HEK293 (cell line): ENCODE results near the gene NDST3.
A peak's percentile ranks its signal among the peaks of the same experiment; 100 is the strongest.

Source experiments
- GLIS1 ChIP-seq: fragments of 450-650 bp; formaldehyde crosslinking; IDR thresholded peaks from 2 replicates; pipeline ENCODE4 v1.5.1; 2016; ENCODE audit warnings: missing biosample characterization, missing genetic modification characterization
- KLF8 ChIP-seq: fragments of 450-650 bp; formaldehyde crosslinking; IDR thresholded peaks from 2 replicates; pipeline ENCODE4 v1.5.1; 2016; ENCODE audit warnings: missing biosample characterization, missing genetic modification characterization
- OSR2 ChIP-seq: fragments of 450-650 bp; formaldehyde crosslinking; IDR thresholded peaks from 2 replicates; pipeline ENCODE4 v1.5.1; 2016; ENCODE audit warnings: missing biosample characterization, missing genetic modification characterization
- OVOL3 ChIP-seq: fragments of 450-650 bp; formaldehyde crosslinking; IDR thresholded peaks from 2 replicates; pipeline ENCODE4 v1.5.1; 2016; ENCODE audit warnings: missing biosample characterization, missing genetic modification characterization
- PRDM1 ChIP-seq: fragments of 450-650 bp; formaldehyde crosslinking; IDR thresholded peaks from 2 replicates; pipeline ENCODE4; 2016; ENCODE audit warnings: missing biosample characterization, missing genetic modification characterization
- PRDM4 ChIP-seq: fragments of 450-650 bp; formaldehyde crosslinking; IDR thresholded peaks from 2 replicates; pipeline ENCODE4 v1.5.1; 2017; ENCODE audit warnings: missing biosample characterization, missing genetic modification characterization
- SALL2 ChIP-seq: fragments of 450-650 bp; formaldehyde crosslinking; IDR thresholded peaks from 2 replicates; pipeline ENCODE4 v1.5.0; 2017; ENCODE audit warnings: missing biosample characterization, mild to moderate bottlenecking, missing genetic modification characterization, borderline replicate concordance
- SCRT2 ChIP-seq: fragments of 450-650 bp; formaldehyde crosslinking; IDR thresholded peaks from 2 replicates; pipeline ENCODE4 v1.5.1; 2016; ENCODE audit warnings: missing biosample characterization, missing genetic modification characterization
- SP3 ChIP-seq: fragments of 450-650 bp; formaldehyde crosslinking; IDR thresholded peaks from 2 replicates; pipeline ENCODE4 v1.5.1; 2016; ENCODE audit warnings: missing biosample characterization, missing genetic modification characterization
- WT1 ChIP-seq: fragments of 450-650 bp; formaldehyde crosslinking; IDR thresholded peaks from 2 replicates; pipeline ENCODE4 v1.5.1; 2016; ENCODE audit warnings: missing biosample characterization, missing genetic modification characterization
- ZBTB11 ChIP-seq: fragments of 450-650 bp; formaldehyde crosslinking; conservative IDR thresholded peaks from 2 replicates; pipeline ENCODE4 v1.5.1; 2016; ENCODE audit warnings: low read depth, missing biosample characterization, missing genetic modification characterization
- ZBTB48 ChIP-seq: fragments of 450-650 bp; formaldehyde crosslinking; IDR thresholded peaks from 2 replicates; pipeline ENCODE4 v1.5.1; 2016; ENCODE audit warnings: missing biosample characterization, missing genetic modification characterization
- ZBTB7A ChIP-seq: fragments of 450-650 bp; formaldehyde crosslinking; IDR thresholded peaks from 2 replicates; pipeline ENCODE4 v1.5.1; 2016; ENCODE audit warnings: low read depth, missing biosample characterization, missing genetic modification characterization
- ZBTB8A ChIP-seq: fragments of 450-650 bp; formaldehyde crosslinking; IDR thresholded peaks from 2 replicates; pipeline ENCODE4 v1.5.1; 2016; ENCODE audit warnings: missing biosample characterization, missing genetic modification characterization
- ZFP3 ChIP-seq: fragments of 450-650 bp; formaldehyde crosslinking; IDR thresholded peaks from 2 replicates; pipeline ENCODE4 v1.5.1; 2016; ENCODE audit warnings: low read depth, missing biosample characterization, missing genetic modification characterization
- ZNF174 ChIP-seq: fragments of 450-650 bp; formaldehyde crosslinking; IDR thresholded peaks from 2 replicates; pipeline ENCODE4 v1.5.0; 2017; ENCODE audit warnings: missing biosample characterization, mild to moderate bottlenecking, missing genetic modification characterization
- ZNF175 ChIP-seq: fragments of 450-650 bp; formaldehyde crosslinking; IDR thresholded peaks from 2 replicates; pipeline ENCODE4 v1.5.1; 2016; ENCODE audit warnings: missing biosample characterization, missing genetic modification characterization
- ZNF202 ChIP-seq: fragments of 450-650 bp; formaldehyde crosslinking; IDR thresholded peaks from 2 replicates; pipeline ENCODE4 v1.5.1; 2016; ENCODE audit warnings: missing biosample characterization, missing genetic modification characterization, borderline replicate concordance
- ZNF239 ChIP-seq: fragments of 450-650 bp; formaldehyde crosslinking; IDR thresholded peaks from 2 replicates; pipeline ENCODE4 v1.5.1; 2016; ENCODE audit warnings: missing biosample characterization, missing genetic modification characterization
- ZNF341 ChIP-seq: fragments of 450-650 bp; formaldehyde crosslinking; IDR thresholded peaks from 2 replicates; pipeline ENCODE4; 2016; ENCODE audit warnings: low read depth, missing biosample characterization, missing genetic modification characterization
- ZNF549 ChIP-seq: fragments of 450-650 bp; IDR thresholded peaks from 2 replicates; pipeline ENCODE4 v1.5.1; 2018; ENCODE audit warnings: missing biosample characterization, missing genetic modification characterization, mild to moderate bottlenecking, inconsistent platforms, moderate library complexity
- ZNF555 ChIP-seq: fragments of 450-650 bp; formaldehyde crosslinking; conservative IDR thresholded peaks from 2 replicates; pipeline ENCODE4 v1.5.1; 2017; ENCODE audit warnings: missing biosample characterization, mild to moderate bottlenecking, missing genetic modification characterization, inconsistent platforms
- ZNF561 ChIP-seq: fragments of 450-650 bp; IDR thresholded peaks from 2 replicates; pipeline ENCODE4 v1.5.1; 2018; ENCODE audit warnings: missing biosample characterization, missing genetic modification characterization, borderline replicate concordance
- ZNF596 ChIP-seq: fragments of 450-650 bp; IDR thresholded peaks from 2 replicates; pipeline ENCODE4 v1.5.0; 2018; ENCODE audit warnings: missing biosample characterization, mild to moderate bottlenecking, missing genetic modification characterization, moderate library complexity
- ZNF610 ChIP-seq: fragments of 450-650 bp; formaldehyde crosslinking; IDR thresholded peaks from 2 replicates; pipeline ENCODE4 v1.5.1; 2016; ENCODE audit warnings: missing biosample characterization, missing genetic modification characterization, borderline replicate concordance
- ZNF623 ChIP-seq: fragments of 450-650 bp; formaldehyde crosslinking; IDR thresholded peaks from 2 replicates; pipeline ENCODE4 v1.5.1; 2016; ENCODE audit warnings: missing biosample characterization, missing genetic modification characterization
- ZNF629 ChIP-seq: fragments of 450-650 bp; formaldehyde crosslinking; IDR thresholded peaks from 2 replicates; pipeline ENCODE4 v1.5.1; 2017; ENCODE audit warnings: missing biosample characterization, missing genetic modification characterization
- ZNF658 ChIP-seq: fragments of 450-650 bp; formaldehyde crosslinking; IDR thresholded peaks from 2 replicates; pipeline ENCODE4; 2016; ENCODE audit warnings: missing biosample characterization, missing genetic modification characterization
- ZNF701 ChIP-seq: fragments of 450-650 bp; formaldehyde crosslinking; IDR thresholded peaks from 2 replicates; pipeline ENCODE4 v1.5.1; 2016; ENCODE audit warnings: missing biosample characterization, missing genetic modification characterization
- ZNF747 ChIP-seq: fragments of 450-650 bp; formaldehyde crosslinking; IDR thresholded peaks from 2 replicates; pipeline ENCODE4 v1.5.1; 2016; ENCODE audit warnings: missing biosample characterization, missing genetic modification characterization
- ZNF76 ChIP-seq: fragments of 450-650 bp; formaldehyde crosslinking; IDR thresholded peaks from 2 replicates; pipeline ENCODE4; 2016; ENCODE audit warnings: low read depth, missing biosample characterization, missing genetic modification characterization, borderline replicate concordance
- ZNF792 ChIP-seq: fragments of 450-650 bp; formaldehyde crosslinking; IDR thresholded peaks from 2 replicates; pipeline ENCODE4 v1.5.1; 2016; ENCODE audit warnings: missing biosample characterization, missing genetic modification characterization
- TF ChIP-seq, protein P1 (sequence below): fragments of 450-650 bp; formaldehyde crosslinking; IDR thresholded peaks from 2 replicates; pipeline ENCODE4 v1.5.1; 2016; ENCODE audit warnings: missing biosample characterization, missing genetic modification characterization
- TF ChIP-seq, protein P2 (sequence below): fragments of 450-650 bp; formaldehyde crosslinking; IDR thresholded peaks from 2 replicates; pipeline ENCODE4 v1.5.1; 2016; ENCODE audit warnings: missing biosample characterization, missing genetic modification characterization

NDST3 gene

DNA sequence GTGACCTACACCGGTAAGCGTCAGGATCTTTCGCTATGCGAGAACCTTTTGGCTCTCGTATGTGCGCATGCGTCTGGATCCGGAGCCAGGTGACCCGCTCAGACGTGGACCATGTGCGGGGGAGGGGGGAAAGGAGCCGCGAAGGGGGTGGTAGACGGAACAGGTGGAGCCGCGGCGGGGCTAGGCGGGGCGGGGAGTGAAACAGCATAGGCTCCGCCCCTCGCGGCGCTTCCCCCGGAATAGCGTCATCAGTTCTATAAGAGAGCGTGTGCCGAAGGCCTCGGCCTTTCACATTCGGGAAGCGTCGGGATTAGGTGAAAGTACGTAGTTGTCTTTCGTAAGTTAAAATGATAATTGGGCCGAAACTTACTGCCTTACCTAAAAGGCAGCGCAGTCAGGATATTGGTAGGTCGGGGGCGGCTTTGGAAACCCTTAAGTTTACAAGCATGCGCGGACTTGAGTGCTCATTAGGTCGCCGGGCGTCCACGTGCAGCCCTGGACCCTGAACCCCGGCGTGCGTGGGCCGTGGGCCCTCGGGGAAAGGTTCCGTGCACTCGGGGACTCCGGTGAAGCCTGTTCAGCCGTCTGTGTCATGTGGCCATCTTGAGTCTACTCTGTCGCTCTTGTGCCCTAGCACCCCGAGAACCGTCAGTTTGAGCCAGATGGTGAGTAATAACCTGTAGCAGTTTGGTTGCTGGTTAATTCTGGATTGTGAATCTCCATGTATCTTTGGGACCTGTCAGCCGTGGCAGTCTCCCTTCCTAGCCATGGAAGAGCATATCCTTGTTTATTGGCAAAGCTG, 244.4 kb downstream of the NDST3 start (continued):
- TF ChIP-seq, protein P1, sequence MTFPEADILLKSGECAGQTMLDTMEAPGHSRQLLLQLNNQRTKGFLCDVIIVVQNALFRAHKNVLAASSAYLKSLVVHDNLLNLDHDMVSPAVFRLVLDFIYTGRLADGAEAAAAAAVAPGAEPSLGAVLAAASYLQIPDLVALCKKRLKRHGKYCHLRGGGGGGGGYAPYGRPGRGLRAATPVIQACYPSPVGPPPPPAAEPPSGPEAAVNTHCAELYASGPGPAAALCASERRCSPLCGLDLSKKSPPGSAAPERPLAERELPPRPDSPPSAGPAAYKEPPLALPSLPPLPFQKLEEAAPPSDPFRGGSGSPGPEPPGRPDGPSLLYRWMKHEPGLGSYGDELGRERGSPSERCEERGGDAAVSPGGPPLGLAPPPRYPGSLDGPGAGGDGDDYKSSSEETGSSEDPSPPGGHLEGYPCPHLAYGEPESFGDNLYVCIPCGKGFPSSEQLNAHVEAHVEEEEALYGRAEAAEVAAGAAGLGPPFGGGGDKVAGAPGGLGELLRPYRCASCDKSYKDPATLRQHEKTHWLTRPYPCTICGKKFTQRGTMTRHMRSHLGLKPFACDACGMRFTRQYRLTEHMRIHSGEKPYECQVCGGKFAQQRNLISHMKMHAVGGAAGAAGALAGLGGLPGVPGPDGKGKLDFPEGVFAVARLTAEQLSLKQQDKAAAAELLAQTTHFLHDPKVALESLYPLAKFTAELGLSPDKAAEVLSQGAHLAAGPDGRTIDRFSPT (tag by site-specific recombination), result no peak
- TF ChIP-seq, protein P2, sequence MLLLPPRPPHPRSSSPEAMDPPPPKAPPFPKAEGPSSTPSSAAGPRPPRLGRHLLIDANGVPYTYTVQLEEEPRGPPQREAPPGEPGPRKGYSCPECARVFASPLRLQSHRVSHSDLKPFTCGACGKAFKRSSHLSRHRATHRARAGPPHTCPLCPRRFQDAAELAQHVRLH, result no peak
- TF ChIP-seq ZBTB8A (tag by site-specific recombination), result 0 out of 2 replicates have a peak, but pooled peaks have one; percentile 16
- TF ChIP-seq ZNF549 (tag by site-specific recombination), result no peak
- peak; percentile 81 for TF ChIP-seq PRDM1
- TF ChIP-seq ZNF202, result no peak
- TF ChIP-seq ZNF658 (tag by site-specific recombination), result no peak
- TF ChIP-seq PRDM4, result no peak
- no peak for TF ChIP-seq ZBTB7A (tag by site-specific recombination)
- no peak for TF ChIP-seq ZNF610 (tag by site-specific recombination)
- no peak for TF ChIP-seq ZNF555 (tag by site-specific recombination)
- TF ChIP-seq ZNF76 (tag by site-specific recombination), result no peak
- TF ChIP-seq ZNF175 (tag by site-specific recombination), result no peak
- no peak for TF ChIP-seq ZNF747
- TF ChIP-seq ZNF561, result peak; percentile 46; the same call in 1 of the 2 replicates
- no peak for TF ChIP-seq OSR2 (tag by site-specific recombination)
- TF ChIP-seq SALL2, result no peak
- peak; percentile 85 for TF ChIP-seq KLF8
- TF ChIP-seq WT1, result no peak
- TF ChIP-seq ZNF623 (tag by site-specific recombination), result no peak
- no peak for TF ChIP-seq ZNF174
- no peak for TF ChIP-seq ZFP3 (tag by site-specific recombination)
- peak; percentile 98 for TF ChIP-seq ZNF341 (tag by site-specific recombination)
- TF ChIP-seq SCRT2 (tag by site-specific recombination), result peak; percentile 96
- 0 out of 2 replicates have a peak, but pooled peaks have one; percentile 58 for TF ChIP-seq ZBTB48 (tag by site-specific recombination)
- no peak for TF ChIP-seq ZNF596 (tag by site-specific recombination)
- TF ChIP-seq SP3 (tag by site-specific recombination), result peak; percentile 80
- TF ChIP-seq ZNF239 (tag by site-specific recombination), result no peak
- 0 out of 2 replicates have a peak, but pooled peaks have one; percentile 43 for TF ChIP-seq OVOL3 (tag by site-specific recombination)
- peak; percentile 94 for TF ChIP-seq ZNF629 (tag by site-specific recombination)
- no peak for TF ChIP-seq ZNF792 (tag by site-specific recombination)
- TF ChIP-seq ZBTB11, result peak; percentile 62
- no peak for TF ChIP-seq ZNF701 (tag by site-specific recombination)
- TF ChIP-seq GLIS1 (tag by site-specific recombination), result peak; percentile 29; the same call in 1 of the 2 replicates
